ENCODE measurements around the gene ISOC1.
A peak's percentile ranks its signal among the peaks of the same experiment; 100 is the strongest.

ISOC1 gene

DNA sequence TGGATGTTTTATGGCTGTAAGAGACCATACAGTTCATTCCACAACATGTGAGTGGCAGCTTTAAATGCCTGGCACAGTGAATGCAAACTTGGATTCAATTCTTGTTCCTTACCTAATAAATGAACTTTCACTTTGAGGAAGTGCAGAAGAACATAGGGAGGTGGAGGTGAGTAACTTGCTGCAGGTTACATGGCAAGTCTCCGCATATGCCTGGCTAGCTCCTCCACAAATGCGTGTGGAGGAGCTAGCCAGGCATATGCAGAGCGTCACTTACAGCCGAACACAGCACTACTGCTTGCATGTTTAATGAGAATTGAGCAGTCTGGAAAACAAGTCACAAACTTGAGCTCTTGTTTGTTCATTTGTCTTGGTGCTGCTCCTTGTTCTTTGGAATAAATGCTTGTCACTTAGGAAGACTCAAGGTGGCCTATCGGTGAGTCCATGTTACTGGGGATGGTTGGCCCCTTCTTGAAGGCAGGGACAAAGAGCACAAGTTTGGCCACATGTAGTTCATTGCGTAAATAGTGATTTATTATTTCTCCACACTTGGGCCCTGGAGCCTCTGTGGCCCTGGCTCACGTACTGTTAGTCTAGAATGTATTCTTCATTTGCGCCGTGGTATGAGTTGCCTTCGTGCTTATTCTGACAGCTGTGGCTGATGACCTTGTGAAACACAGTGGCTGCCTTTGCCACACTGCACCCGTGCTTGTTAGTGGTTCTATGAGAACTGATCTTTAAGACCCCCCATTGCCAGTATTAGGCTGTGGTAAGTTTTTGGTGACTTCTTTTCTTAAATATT lies 3.1 kb downstream of the ISOC1 start:
- Histone ChIP-seq H3K27me3 (no peaks in the 10 kb centered on the region), H3K4me1 (peaks cover 15% of the 10 kb centered on the region), H3K4me3 (ENCODE audit: low read depth, low read length) (peak overlapping the region; percentile 17), H3K9me3 (no peaks in the 10 kb centered on the region), H3K36me3 (no peaks in the 10 kb centered on the region; the same call in 1 of the 2 replicates)
- TF ChIP-seq, protein P1, sequence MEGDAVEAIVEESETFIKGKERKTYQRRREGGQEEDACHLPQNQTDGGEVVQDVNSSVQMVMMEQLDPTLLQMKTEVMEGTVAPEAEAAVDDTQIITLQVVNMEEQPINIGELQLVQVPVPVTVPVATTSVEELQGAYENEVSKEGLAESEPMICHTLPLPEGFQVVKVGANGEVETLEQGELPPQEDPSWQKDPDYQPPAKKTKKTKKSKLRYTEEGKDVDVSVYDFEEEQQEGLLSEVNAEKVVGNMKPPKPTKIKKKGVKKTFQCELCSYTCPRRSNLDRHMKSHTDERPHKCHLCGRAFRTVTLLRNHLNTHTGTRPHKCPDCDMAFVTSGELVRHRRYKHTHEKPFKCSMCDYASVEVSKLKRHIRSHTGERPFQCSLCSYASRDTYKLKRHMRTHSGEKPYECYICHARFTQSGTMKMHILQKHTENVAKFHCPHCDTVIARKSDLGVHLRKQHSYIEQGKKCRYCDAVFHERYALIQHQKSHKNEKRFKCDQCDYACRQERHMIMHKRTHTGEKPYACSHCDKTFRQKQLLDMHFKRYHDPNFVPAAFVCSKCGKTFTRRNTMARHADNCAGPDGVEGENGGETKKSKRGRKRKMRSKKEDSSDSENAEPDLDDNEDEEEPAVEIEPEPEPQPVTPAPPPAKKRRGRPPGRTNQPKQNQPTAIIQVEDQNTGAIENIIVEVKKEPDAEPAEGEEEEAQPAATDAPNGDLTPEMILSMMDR (IDR thresholded peaks at IDR 0.05; ENCODE audit: low read depth, low read length) = no peak
- no peak for DNase-seq

DNA sequence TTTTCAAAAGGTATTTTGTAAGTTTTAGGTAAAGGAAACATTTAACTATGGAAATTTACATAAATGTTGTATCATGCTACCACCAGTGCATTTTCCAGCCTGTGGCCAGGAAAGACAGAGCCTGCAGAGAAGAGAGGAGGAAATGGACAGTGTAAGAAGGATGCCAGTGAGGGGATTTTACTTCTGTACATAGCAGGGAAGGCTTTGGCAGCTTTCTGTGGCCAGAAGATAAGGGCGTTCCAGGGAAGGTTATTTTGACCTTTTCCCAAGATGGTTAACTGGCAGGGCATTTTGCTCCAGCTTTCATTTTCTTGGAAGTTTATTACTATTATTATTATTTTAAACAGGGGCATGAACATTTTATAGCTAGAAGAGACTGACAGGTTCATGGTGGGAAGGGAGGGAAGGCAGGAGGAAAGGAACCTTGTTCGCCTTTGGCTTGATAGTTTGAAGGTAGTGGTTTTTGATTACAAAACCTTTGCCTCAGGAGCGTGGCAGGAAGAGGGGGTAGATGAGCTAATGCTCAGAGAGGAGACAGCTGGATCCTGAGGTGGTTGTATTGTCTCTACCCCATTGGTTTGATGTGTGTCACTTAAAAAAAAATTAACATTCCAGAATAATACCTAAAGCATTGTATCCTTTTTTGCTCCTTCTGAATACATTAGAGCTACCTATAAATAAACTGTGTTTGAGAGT lies 4.1 kb downstream of the ISOC1 start:
- H3K4me3 ChIP-seq (ENCODE audit: low read depth, low read length) = no peak overlapping the region

DNA sequence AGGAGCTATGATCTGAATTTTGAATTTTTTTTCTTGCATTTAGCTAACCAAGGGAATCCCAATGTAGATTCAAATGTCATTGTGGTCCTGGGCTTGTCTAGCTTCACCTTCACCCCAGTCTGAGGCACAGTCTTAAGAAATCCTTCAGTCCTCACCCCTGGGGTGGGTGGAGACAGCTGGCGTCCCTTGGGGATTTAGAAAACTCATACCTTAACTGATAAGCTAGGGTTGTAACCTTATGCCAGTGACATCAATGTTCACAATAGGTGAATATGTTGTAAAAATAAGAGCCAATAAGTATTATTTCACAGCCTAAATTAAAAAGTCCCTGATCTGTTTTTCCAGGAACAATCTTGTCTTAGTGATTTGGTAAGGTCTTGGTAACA lies 4.6 kb downstream of the ISOC1 start:
- Histone ChIP-seq H3K36me3 (no peaks in the 10 kb centered on the region; the same call in 1 of the 2 replicates), H3K9me3 (no peaks in the 10 kb centered on the region), H3K4me3 (ENCODE audit: low read depth, low read length) (no peak overlapping the region), H3K4me1 (peaks cover 28% of the 10 kb centered on the region), H3K27me3 (no peaks in the 10 kb centered on the region)
- no peak for DNase-seq
- TF ChIP-seq, protein P1 (IDR thresholded peaks at IDR 0.05; ENCODE audit: low read depth, low read length) = no peak

More for the DNA sequence above, 4.1 kb downstream of the ISOC1 start:
- DNase-seq = no peak
- H3K27me3 ChIP-seq = no peaks in the 10 kb centered on the region
- peaks cover 23% of the 10 kb centered on the region for H3K4me1 ChIP-seq
- H3K36me3 ChIP-seq = no peaks in the 10 kb centered on the region; the same call in 1 of the 2 replicates
- no peaks in the 10 kb centered on the region for H3K9me3 ChIP-seq
- TF ChIP-seq, protein P1 (IDR thresholded peaks at IDR 0.05; ENCODE audit: low read depth, low read length) = no peak

DNA sequence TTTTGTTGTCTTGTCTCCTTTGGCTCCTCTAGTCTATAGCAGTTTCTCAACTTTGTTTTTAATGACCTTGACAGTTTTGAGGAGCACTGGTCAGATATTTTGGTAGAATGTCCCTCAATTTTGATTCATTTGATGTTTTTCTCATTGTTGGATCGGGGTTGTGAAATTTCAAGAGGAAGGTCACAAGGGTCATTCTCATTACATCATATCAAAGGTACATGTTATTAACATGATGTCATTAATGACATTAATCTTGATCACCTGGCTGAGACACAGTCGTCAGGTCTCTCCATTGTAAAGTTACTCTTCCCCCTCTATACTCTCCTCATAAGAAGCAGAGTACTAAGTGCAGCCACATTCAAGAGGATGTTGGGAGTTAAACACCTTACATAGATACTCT lies 7.2 kb downstream of the ISOC1 start:
- TF ChIP-seq, protein P1 (IDR thresholded peaks at IDR 0.05; ENCODE audit: low read depth, low read length) = no peak
- Histone ChIP-seq H3K4me3 (ENCODE audit: low read depth, low read length) (no peak overlapping the region), H3K36me3 (peaks cover 13% of the 10 kb centered on the region), H3K9me3 (no peaks in the 10 kb centered on the region), H3K27me3 (no peaks in the 10 kb centered on the region), H3K4me1 (peaks cover 30% of the 10 kb centered on the region)
- no peak for DNase-seq

DNA sequence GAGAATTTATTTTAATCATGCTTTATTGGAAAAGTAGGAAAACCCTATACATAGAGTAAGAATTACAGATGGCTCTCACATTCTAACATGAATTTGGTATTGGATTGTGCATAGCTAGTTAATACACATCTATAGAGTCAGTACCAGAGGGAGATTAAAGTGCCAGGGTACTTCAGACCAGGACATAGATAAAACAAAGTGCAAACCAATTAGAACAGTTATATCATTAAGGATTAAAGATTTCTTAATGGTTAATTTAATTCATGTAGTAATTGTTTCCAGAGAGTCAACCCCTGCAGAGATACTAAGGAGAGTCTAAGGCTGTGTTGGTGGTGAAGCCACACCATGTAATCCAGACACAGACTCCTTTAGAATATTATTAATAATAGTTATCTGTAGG lies 8.8 kb downstream of the ISOC1 start:
- no peak overlapping the region for H3K4me3 ChIP-seq (ENCODE audit: low read depth, low read length)
- no peaks in the 10 kb centered on the region for H3K9me3 ChIP-seq
- DNase-seq = no peak
- TF ChIP-seq, protein P1 (IDR thresholded peaks at IDR 0.05; ENCODE audit: low read depth, low read length) = no peak
- H3K36me3 ChIP-seq = peaks cover 26% of the 10 kb centered on the region
- H3K27me3 ChIP-seq = no peaks in the 10 kb centered on the region
- peaks cover 25% of the 10 kb centered on the region for H3K4me1 ChIP-seq

Measured in BE2C (cell line).